ENCODE data around the gene LAMB3. TPM values are rescaled to one million over a fixed set of nuclear protein-coding genes. Genes with fewer than 3 reads are reported as not detected.

Gene LAMB3
- total RNA-seq, 2 experiments from 2014 or later: 0.83 to 0.96 TPM

GRCh38 chr1:209655411-209656231 is 3.4 kb upstream of the LAMB3 start:
- DNase-seq: no peak
- no peak for ATAC-seq (ENCODE audit: low read depth)
- Mint-ChIP-seq H3K36me3 (no peaks in the 10 kb centered on the region), H3K4me3 (no peak overlapping the region), H3K4me1 (peaks cover 18% of the 10 kb centered on the region), H3K9me3 (no peaks in the 10 kb centered on the region), H3K27me3 (peaks cover 4% of the 10 kb centered on the region), H3K27ac (no peak overlapping the region)
- POLR2A ChIA-PET: no interaction called here

DNA sequence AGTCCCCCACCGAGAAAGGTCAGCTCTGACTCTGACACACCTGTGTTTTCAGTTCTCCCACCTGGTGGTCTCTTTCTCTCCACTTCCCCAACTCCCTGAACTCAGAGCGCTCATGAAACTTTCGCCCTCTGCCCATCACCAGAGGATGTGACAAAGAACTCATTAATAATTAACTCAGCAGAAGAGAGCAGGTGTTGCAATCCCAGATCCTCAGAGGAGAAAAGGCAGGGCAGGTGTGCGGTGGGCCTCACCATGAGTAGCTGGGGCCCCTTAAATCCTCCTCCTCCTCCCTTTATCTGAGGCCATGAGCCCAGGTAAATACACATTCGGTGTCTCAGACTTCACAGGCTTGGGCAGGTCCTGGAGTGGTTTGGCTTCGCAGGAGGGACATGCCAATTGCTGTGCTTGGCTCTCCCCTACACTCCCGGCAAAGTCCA is 1.7 kb upstream of the LAMB3 start:
- DNase-seq: no peak
- Mint-ChIP-seq H3K36me3 (no peaks in the 10 kb centered on the region), H3K4me3 (no peak overlapping the region), H3K27ac (no peak overlapping the region), H3K9me3 (no peaks in the 10 kb centered on the region), H3K27me3 (peaks cover 2% of the 10 kb centered on the region), H3K4me1 (peaks cover 18% of the 10 kb centered on the region)
- no peak for ATAC-seq (ENCODE audit: low read depth)
- POLR2A ChIA-PET: interaction anchor here (0.5 kb wide), 1 partner anchor 15 kb away, joined by 3 read pairs; no protein-coding TSS in a partner anchor

- Mint-ChIP-seq H3K36me3 (no peaks in the 10 kb centered on the region), H3K27ac (no peak overlapping the region), H3K4me3 (no peak overlapping the region), H3K9me3 (no peaks in the 10 kb centered on the region), H3K4me1 (peaks cover 18% of the 10 kb centered on the region), H3K27me3 (no peaks in the 10 kb centered on the region)
- ATAC-seq (ENCODE audit: low read depth): peak; percentile 13
- POLR2A ChIA-PET: no interaction called here
- DNase-seq: no peak
These were observed 712 bp upstream of the LAMB3 start for GRCh38 chr1:209652873-209653401.

GRCh38 chr1:209651138-209651587 is 1.1 kb downstream of the LAMB3 start:
- H3K4me3 Mint-ChIP-seq: no peak overlapping the region
- peaks cover 16% of the 10 kb centered on the region for H3K4me1 Mint-ChIP-seq
- ATAC-seq (ENCODE audit: low read depth) (peak; percentile 96), DNase-seq (peak; percentile 55)
- POLR2A ChIA-PET: no interaction called here
- no peaks in the 10 kb centered on the region for H3K9me3 Mint-ChIP-seq
- H3K36me3 Mint-ChIP-seq: no peaks in the 10 kb centered on the region
- H3K27me3 Mint-ChIP-seq: peaks cover 3% of the 10 kb centered on the region
- peak overlapping the region; percentile 39 for H3K27ac Mint-ChIP-seq

DNA sequence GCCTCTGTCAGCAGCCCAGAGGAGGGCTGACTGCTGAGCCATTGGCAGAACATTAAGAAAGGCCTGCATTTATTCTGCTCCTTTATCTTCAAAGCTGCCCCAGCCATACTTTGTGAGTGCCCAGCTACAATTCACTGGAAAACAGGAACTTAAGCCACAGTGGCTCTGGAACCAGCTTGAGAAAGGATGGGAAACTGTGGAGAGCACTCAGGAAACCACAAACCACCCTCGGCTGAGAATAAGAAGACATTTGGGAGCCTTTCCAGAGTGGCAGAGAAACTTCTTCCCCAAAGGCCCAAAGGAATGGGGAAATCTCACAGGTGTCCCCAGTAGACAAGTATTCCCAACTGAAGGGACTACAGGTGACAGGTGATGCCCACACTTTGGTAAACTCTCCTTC is 1.8 kb downstream of the LAMB3 start:
- no peaks in the 10 kb centered on the region for H3K36me3 Mint-ChIP-seq
- no peak for DNase-seq
- peaks cover 16% of the 10 kb centered on the region for H3K4me1 Mint-ChIP-seq
- POLR2A ChIA-PET: no interaction called here
- ATAC-seq (ENCODE audit: low read depth): no peak
- H3K27ac Mint-ChIP-seq: peak overlapping the region; percentile 31
- peak overlapping the region; percentile 8 for H3K4me3 Mint-ChIP-seq
- peaks cover 4% of the 10 kb centered on the region for H3K27me3 Mint-ChIP-seq
- H3K9me3 Mint-ChIP-seq: no peaks in the 10 kb centered on the region

DNA sequence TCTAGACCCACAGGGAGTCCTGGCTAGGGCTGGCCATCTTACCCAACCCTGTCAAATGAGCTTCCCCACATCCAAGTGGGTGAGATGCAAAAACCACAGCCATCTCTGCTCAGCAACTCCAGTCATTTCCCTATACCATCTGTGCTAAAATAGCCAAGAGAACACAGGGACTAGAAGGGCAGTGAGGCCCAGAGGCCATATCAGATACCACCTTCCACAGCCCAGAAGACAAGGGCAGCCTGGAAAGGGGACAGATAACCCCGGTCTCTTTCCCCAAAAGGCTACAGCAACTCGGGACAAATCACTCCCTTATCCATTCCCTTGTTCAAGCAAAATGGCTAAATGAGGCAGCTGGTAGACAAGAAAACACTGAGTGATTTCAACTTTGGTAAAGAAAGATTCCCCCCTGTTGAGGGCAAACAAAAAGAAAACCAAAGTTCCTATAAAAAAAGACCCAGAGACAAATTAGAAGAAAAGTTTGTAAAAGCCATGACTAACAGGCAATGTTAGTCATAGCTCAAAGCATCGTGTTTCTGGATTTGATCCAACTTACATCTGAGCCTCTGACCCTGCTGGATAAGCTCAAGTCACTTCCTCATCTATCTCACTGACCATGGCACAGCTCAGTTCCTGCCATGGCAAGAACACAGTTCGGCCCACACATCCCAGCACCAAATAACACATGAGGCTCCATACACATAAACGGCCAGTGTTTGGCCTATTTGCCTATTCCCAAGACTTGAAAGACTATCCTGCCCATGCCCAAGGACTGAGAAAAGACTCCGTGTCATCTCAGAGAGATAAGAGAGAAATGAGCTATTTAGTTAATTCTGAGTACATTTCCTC is 3.1 kb downstream of the LAMB3 start:
- DNase-seq: no peak
- POLR2A ChIA-PET: no interaction called here
- ATAC-seq (ENCODE audit: low read depth): no peak
- Mint-ChIP-seq H3K27ac (no peak overlapping the region), H3K9me3 (no peaks in the 10 kb centered on the region), H3K27me3 (peaks cover 6% of the 10 kb centered on the region), H3K4me3 (no peak overlapping the region), H3K4me1 (peaks cover 16% of the 10 kb centered on the region), H3K36me3 (no peaks in the 10 kb centered on the region)

DNA sequence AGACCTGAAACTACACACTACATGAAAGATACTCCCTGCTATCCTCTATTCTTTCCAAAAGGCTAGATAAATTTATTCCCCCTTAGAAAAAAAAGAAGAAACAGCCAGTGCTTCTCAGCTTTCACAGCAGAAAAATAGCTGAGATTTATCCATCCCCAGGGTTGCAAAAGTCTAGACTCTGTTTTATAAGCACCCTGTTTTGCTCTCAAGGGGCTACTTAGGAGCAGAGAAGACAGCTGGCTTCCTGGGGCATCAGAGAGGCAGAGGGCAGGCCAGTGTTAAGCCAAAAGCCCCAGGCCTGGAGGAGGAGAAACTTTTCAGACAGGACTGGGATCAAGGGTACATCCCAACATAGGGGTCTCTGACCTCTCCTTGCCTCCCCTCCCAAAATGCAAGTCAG is 3.9 kb downstream of the LAMB3 start:
- Mint-ChIP-seq H3K4me1 (peaks cover 16% of the 10 kb centered on the region), H3K36me3 (no peaks in the 10 kb centered on the region)
- no peak for ATAC-seq (ENCODE audit: low read depth)

GRCh38 chr1:209647156-209647555 is 5.1 kb downstream of the LAMB3 start:
- H3K9me3 Mint-ChIP-seq: no peaks in the 10 kb centered on the region
- H3K4me1 Mint-ChIP-seq: peaks cover 16% of the 10 kb centered on the region
- no peak for ATAC-seq (ENCODE audit: low read depth)
- H3K36me3 Mint-ChIP-seq: no peaks in the 10 kb centered on the region
- DNase-seq: no peak
- no peak overlapping the region for H3K4me3 Mint-ChIP-seq
- POLR2A ChIA-PET: no interaction called here
- peaks cover 6% of the 10 kb centered on the region for H3K27me3 Mint-ChIP-seq
- H3K27ac Mint-ChIP-seq: no peak overlapping the region

More for the DNA sequence above, 3.9 kb downstream of the LAMB3 start:
- no peak for DNase-seq
- no peak overlapping the region for H3K4me3 Mint-ChIP-seq
- no peaks in the 10 kb centered on the region for H3K9me3 Mint-ChIP-seq
- H3K27ac Mint-ChIP-seq: no peak overlapping the region
- peaks cover 6% of the 10 kb centered on the region for H3K27me3 Mint-ChIP-seq
- POLR2A ChIA-PET: no interaction called here

GRCh38 chr1:209646558-209646957 is 5.7 kb downstream of the LAMB3 start:
- ATAC-seq (ENCODE audit: low read depth): no peak
- no peaks in the 10 kb centered on the region for H3K9me3 Mint-ChIP-seq
- peaks cover 6% of the 10 kb centered on the region for H3K27me3 Mint-ChIP-seq

DNA sequence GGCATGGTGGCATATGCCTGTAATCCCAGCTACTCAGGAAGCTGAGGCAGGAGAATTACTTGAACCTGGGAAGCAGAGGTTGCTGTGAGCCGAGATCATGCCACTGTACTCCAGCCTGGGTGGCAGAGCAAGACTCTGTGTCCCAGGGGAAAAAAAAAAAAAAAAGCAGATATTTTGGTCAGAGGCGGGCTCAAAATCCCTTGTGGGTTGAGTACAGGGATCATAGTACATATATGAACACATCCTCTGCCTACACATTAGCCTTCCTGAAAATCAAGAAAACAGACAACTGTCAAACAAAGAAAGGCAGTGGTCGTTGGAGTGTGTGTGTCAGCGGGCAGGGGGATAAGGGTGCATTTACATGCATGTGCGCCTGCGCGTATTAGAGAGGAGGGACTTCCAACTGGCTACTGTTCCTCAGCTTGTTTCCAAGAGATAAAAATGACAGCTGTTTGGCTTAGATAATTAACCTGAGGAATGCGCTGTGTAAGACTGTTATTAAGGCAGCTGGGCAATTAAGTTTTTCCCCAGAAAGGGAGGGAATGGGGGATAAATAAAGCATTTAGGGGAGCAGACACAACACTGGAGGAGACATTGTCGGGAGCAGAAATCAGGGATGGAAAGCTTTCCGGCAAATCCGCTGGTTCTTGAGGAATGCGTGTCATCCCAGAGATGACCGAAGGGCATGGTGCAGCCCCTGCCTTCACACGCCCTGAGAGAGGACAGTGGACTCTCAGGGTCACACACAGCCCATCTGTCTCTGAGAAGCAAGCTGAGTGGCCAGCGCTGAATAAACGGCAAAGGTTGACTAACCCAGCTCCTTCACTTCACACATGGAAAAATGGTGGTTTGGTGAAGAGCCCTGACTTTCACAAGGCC is 6.4 kb downstream of the LAMB3 start:
- H3K27me3 Mint-ChIP-seq: peaks cover 6% of the 10 kb centered on the region
- DNase-seq: no peak

More at GRCh38 chr1:209646558-209646957, 5.7 kb downstream of the LAMB3 start:
- Mint-ChIP-seq H3K27ac (no peak overlapping the region), H3K4me3 (no peak overlapping the region), H3K36me3 (no peaks in the 10 kb centered on the region), H3K4me1 (peaks cover 14% of the 10 kb centered on the region)
- no peak for DNase-seq
- POLR2A ChIA-PET: no interaction called here

DNA sequence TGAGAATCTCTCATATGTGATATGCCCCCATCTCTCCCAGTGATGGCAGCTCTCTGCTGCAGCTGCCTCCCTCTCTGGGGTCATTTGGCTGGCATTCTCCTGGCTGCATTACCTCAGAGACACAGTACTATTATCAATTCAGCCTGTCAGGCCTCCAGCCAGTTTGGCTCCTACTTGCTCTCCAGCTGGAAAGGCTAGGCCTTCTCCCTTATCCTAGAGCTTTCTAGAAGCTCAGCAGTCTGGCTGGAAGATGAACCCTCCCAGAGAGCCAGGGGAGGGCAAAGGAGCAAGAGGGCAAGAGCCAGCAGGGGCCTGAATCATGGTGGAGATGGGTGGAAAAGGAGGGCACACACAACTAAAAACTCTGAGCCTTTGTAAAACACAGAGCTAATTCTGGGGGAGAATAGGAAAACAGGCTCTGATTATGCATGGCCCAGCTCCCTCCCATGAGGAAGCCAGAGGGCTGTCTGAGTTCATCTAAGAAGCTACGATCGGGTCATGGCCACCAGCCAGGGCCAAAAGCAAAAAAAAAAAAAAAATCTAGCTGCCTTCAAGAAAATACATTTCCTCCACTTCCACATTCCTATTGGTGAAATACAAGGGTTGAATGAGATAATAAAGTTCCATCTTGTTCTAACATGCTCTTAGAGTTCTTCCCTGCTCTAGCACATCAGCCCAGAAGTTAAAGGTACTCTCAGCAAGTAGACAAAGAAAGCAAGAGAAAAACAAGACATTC is 8.8 kb downstream of the LAMB3 start:
- no peaks in the 10 kb centered on the region for H3K9me3 Mint-ChIP-seq
- H3K27ac Mint-ChIP-seq: no peak overlapping the region
- peaks cover 9% of the 10 kb centered on the region for H3K27me3 Mint-ChIP-seq
- POLR2A ChIA-PET: no interaction called here
- ATAC-seq (ENCODE audit: low read depth) (no peak), DNase-seq (no peak)
- no peak overlapping the region for H3K4me3 Mint-ChIP-seq
- no peaks in the 10 kb centered on the region for H3K4me1 Mint-ChIP-seq
- no peaks in the 10 kb centered on the region for H3K36me3 Mint-ChIP-seq

More for the DNA sequence above, 6.4 kb downstream of the LAMB3 start:
- Mint-ChIP-seq H3K4me3 (no peak overlapping the region), H3K9me3 (no peaks in the 10 kb centered on the region), H3K36me3 (no peaks in the 10 kb centered on the region), H3K4me1 (peaks cover 9% of the 10 kb centered on the region), H3K27ac (no peak overlapping the region)
- POLR2A ChIA-PET: no interaction called here
- ATAC-seq (ENCODE audit: low read depth): no peak

DNA sequence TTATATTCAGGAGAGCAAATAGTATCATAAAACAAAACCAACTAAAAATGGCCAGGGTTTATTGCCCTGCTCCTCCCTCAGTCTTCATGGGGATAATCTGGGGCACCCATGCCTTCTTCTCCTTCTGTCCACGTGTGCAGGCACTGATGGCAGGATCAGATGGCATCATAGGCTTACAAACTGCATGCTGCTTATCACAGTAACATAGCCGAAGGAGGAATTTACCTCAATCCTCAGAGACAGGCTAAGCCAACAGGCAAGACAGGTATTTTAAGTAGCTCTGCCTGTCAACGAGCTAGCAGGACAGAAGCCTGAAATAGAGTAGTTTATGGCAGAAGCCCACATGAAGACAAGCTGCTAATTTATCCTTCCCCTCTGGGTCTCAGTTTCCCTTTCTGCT is 9.4 kb downstream of the LAMB3 start:
- Mint-ChIP-seq H3K4me3 (no peak overlapping the region), H3K4me1 (no peaks in the 10 kb centered on the region), H3K27me3 (peaks cover 9% of the 10 kb centered on the region), H3K27ac (no peak overlapping the region), H3K9me3 (no peaks in the 10 kb centered on the region), H3K36me3 (no peaks in the 10 kb centered on the region)
- DNase-seq (no peak), ATAC-seq (ENCODE audit: low read depth) (no peak)
- POLR2A ChIA-PET: no interaction called here
